IMR-90 (cell line): ENCODE results near the gene IFT20. TPM values are rescaled to one million over a fixed set of nuclear protein-coding genes. Genes with fewer than 3 reads are reported as not detected.

ENCODE experiments used
- ATAC-seq: fragments of 200-7000 bp; cut with Tn5 transposase; 2 replicates; pipeline ENCODE4 v1.9.1; 2020; ENCODE audit warnings: low read depth, mild to moderate bottlenecking, moderate library complexity
- BruUV-seq: library from RNA; stranded (reverse); fragments of 400-500 nt; replicated peaks from 2 replicates; lab custom pipeline; 2021; lab: Mats Ljungman, UMichigan
- CTCF ChIA-PET: fragments of 300-600 bp; formaldehyde crosslinking; extraction: SDS; loops from one replicate; lab custom pipeline; 2021; ENCODE audit warnings: antibody characterized with exemption; lab: Yijun Ruan, JAX
- POLR2A ChIA-PET: fragments of 300-600 bp; sonication (Branson Sonifier 250); formaldehyde crosslinking; loops from one replicate; lab custom pipeline; 2022; ENCODE audit warnings: antibody characterized with exemption; ENCODE audit not compliant: unreplicated experiment; lab: Charles Lee
- DNase-seq: peaks from one replicate; pipeline ENCODE4 v3.0.0; 2013
- H2AFZ ChIP-seq: replicated peaks from 2 replicates; pipeline ENCODE3; 2013; ENCODE audit warnings: low read length, mild to moderate bottlenecking; ENCODE audit not compliant: poor library complexity
- H2AK5ac ChIP-seq: 2 replicates; pipeline ENCODE4 v1.6.1; 2013; ENCODE audit warnings: low read depth, low read length, inconsistent platforms
- H2AK9ac ChIP-seq: replicated peaks from 2 replicates; pipeline ENCODE3; 2013; ENCODE audit warnings: mild to moderate bottlenecking, low read depth, low read length, moderate library complexity; ENCODE audit not compliant: poor library complexity
- H2BK120ac ChIP-seq: 2 replicates; pipeline ENCODE4 v1.6.1; 2013; ENCODE audit warnings: low read depth, low read length, inconsistent platforms
- H2BK15ac ChIP-seq: 3 replicates; pipeline ENCODE4 v1.6.1; 2013; ENCODE audit warnings: low read depth, low read length, inconsistent platforms
- H2BK20ac ChIP-seq: 2 replicates; pipeline ENCODE4 v1.6.1; 2013; ENCODE audit warnings: low read depth, mild to moderate bottlenecking, inconsistent platforms, low read length, moderate library complexity
- H2BK5ac ChIP-seq: 2 replicates; pipeline ENCODE4 v1.6.1; 2013; ENCODE audit warnings: mild to moderate bottlenecking, low read depth, low read length, inconsistent platforms; ENCODE audit not compliant: poor library complexity, severe bottlenecking
- H3K14ac ChIP-seq: replicated peaks from 2 replicates; pipeline ENCODE4 v1.6.1; 2013; ENCODE audit warnings: low read depth, low read length, inconsistent platforms
- H3K18ac ChIP-seq: 2 replicates; pipeline ENCODE4 v1.6.1; 2013; ENCODE audit warnings: low read depth, low read length, control low read depth
- H3K23ac ChIP-seq: 2 replicates; pipeline ENCODE4 v1.6.1; 2013; ENCODE audit warnings: low read depth, low read length, inconsistent platforms
- H3K27ac ChIP-seq: 2 replicates; pipeline ENCODE4 v1.5.1; 2013; ENCODE audit warnings: mild to moderate bottlenecking, control low read depth, low read length; ENCODE audit not compliant: insufficient read depth
- H3K27me3 ChIP-seq: 2 replicates; pipeline ENCODE4 v1.6.1; 2013; ENCODE audit warnings: low read length; ENCODE audit not compliant: control insufficient read depth, insufficient read depth
- H3K36me3 ChIP-seq: 2 replicates; pipeline ENCODE4 v1.6.1; 2013; ENCODE audit warnings: low read length, mixed read lengths; ENCODE audit not compliant: control insufficient read depth, insufficient read depth
- H3K4ac ChIP-seq: 2 replicates; pipeline ENCODE4 v1.6.1; 2013; ENCODE audit warnings: low read depth, low read length, inconsistent platforms
- H3K4me1 ChIP-seq: 2 replicates; pipeline ENCODE4 v1.6.1; 2013; ENCODE audit warnings: low read length, mixed read lengths; ENCODE audit not compliant: control insufficient read depth, insufficient read depth
- H3K4me2 ChIP-seq: 2 replicates; pipeline ENCODE4 v1.6.1; 2013; ENCODE audit warnings: low read depth, mild to moderate bottlenecking, control low read depth, low read length, moderate library complexity
- H3K4me3 ChIP-seq: 2 replicates; pipeline ENCODE4 v1.5.1; 2013; ENCODE audit warnings: low read depth, mild to moderate bottlenecking, control low read depth, low read length, moderate library complexity; ENCODE audit not compliant: insufficient read depth
- H3K56ac ChIP-seq: 2 replicates; pipeline ENCODE4 v1.6.1; 2013; ENCODE audit warnings: low read length, inconsistent platforms; ENCODE audit not compliant: insufficient read depth; ENCODE audit errors: extremely low read depth
- H3K79me1 ChIP-seq, 2 experiments: 2 replicates each; pipeline ENCODE4 v1.6.1; 2013; ENCODE audit warnings: low read length in 2 of 2, inconsistent platforms in 1 of 2, low read depth in 1 of 2
- H3K9ac ChIP-seq: 2 replicates; pipeline ENCODE4 v1.6.1; 2013; ENCODE audit warnings: low read depth, low read length, control low read depth
- H3K9me1 ChIP-seq: 2 replicates; pipeline ENCODE4 v1.6.1; 2013; ENCODE audit warnings: low read length, inconsistent platforms; ENCODE audit not compliant: insufficient read depth
- H3K9me3 ChIP-seq: 2 replicates; pipeline ENCODE4 v1.6.1; 2013; ENCODE audit warnings: low read length; ENCODE audit not compliant: control insufficient read depth, insufficient read depth
- H4K20me1 ChIP-seq: 2 replicates; pipeline ENCODE4 v1.6.1; 2013; ENCODE audit warnings: low read length, inconsistent platforms; ENCODE audit not compliant: insufficient read depth
- H4K5ac ChIP-seq: 2 replicates; pipeline ENCODE4 v1.6.1; 2013; ENCODE audit warnings: mild to moderate bottlenecking, low read depth, low read length, control low read depth
- H4K8ac ChIP-seq, 2 experiments: 2 replicates each; pipeline ENCODE4 v1.6.1; 2013; ENCODE audit warnings: low read depth in 2 of 2, low read length in 2 of 2, control low read depth in 1 of 2, inconsistent platforms in 1 of 2
- H4K91ac ChIP-seq: 2 replicates; pipeline ENCODE4 v1.6.1; 2013; ENCODE audit warnings: low read depth, low read length, inconsistent platforms; ENCODE audit not compliant: insufficient read depth
- BHLHE40 ChIP-seq: fragments of 150-350 bp; IDR thresholded peaks from 2 replicates; pipeline ENCODE4 v1.6.1; 2016; ENCODE audit warnings: mild to moderate bottlenecking, low read depth, low read length
- CHD1 ChIP-seq: IDR thresholded peaks from 2 replicates; pipeline ENCODE4 v1.6.1; 2012; ENCODE audit warnings: low read depth, low read length, improper control_type of control experiment
- ELK1 ChIP-seq: fragments of 150-350 bp; IDR thresholded peaks from 2 replicates; pipeline ENCODE4 v1.6.1; 2016; ENCODE audit warnings: low read depth, mild to moderate bottlenecking, low read length, moderate library complexity, borderline replicate concordance
- MAZ ChIP-seq: IDR thresholded peaks from 2 replicates; pipeline ENCODE4 v1.6.1; 2012; ENCODE audit warnings: low read depth, mild to moderate bottlenecking, low read length, improper control_type of control experiment, moderate library complexity, borderline replicate concordance
- MXI1 ChIP-seq: IDR thresholded peaks from 2 replicates; pipeline ENCODE4 v1.6.1; 2012; ENCODE audit warnings: low read depth, mild to moderate bottlenecking, low read length, moderate library complexity, borderline replicate concordance
- NFE2L2 ChIP-seq: fragments of 150-350 bp; IDR thresholded peaks from 2 replicates; pipeline ENCODE4 v1.6.1; 2016; ENCODE audit warnings: low read depth, mild to moderate bottlenecking, low read length
- POLR2A ChIP-seq: IDR thresholded peaks from 2 replicates; pipeline ENCODE4 v1.6.1; 2012; ENCODE audit warnings: mild to moderate bottlenecking, low read depth, low read length
- RFX5 ChIP-seq: IDR thresholded peaks from 2 replicates; pipeline ENCODE4 v1.8.0; 2012; ENCODE audit warnings: low read depth, mild to moderate bottlenecking, low read length, moderate library complexity
- SMC3 ChIP-seq: fragments of 150-350 bp; IDR thresholded peaks from 2 replicates; pipeline ENCODE4 v1.6.1; 2016; ENCODE audit warnings: low read depth, mild to moderate bottlenecking, antibody characterized with exemption, low read length, moderate library complexity
- WGBS, 2 experiments: methylation state at CpG; one replicate each; pipeline versions ENCODE4 v1.1.5 to v1.1.7; 2013; ENCODE audit warnings: missing lambda C conversion rate in 2 of 2; ENCODE audit not compliant: insufficient read length in 1 of 2; ENCODE audit errors: extremely low coverage in 2 of 2; 5-methylcytosine and 5-hydroxymethylcytosine counted together
- dilution Hi-C: fragments of 300-500 bp; cut with HindIII; formaldehyde crosslinking; loops from one replicate; pipeline ENCODE4 v1.14.3; 2018; ENCODE audit warnings: low sequenced_read_pairs; ENCODE audit not compliant: unreplicated experiment
- in situ Hi-C: fragments of 300-500 bp; cut with MboI; formaldehyde crosslinking; loops from 3 replicates; pipeline ENCODE4 v1.14.3; 2019; ENCODE audit warnings: low sequenced_read_pairs, inconsistent platforms, mixed read lengths
- intact Hi-C: fragments of 100-400 bp; cut with micrococcal nuclease; formaldehyde crosslinking; loops from 2 replicates; pipeline ENCODE4 v1.10.0; 2022
- polyA plus RNA-seq, 3 experiments: library from polyadenylated mRNA; depleted of rRNA; stranded (reverse); fragments of >200 nt; gene quantifications; 2 replicates each; pipeline ENCODE4 v1.2.3, GENCODE V29; 2012; ENCODE audit warnings: low replicate concordance in 1 of 3
- total RNA-seq: library from RNA; depleted of rRNA; stranded (reverse); fragments of >200 nt; gene quantifications from 2 replicates; pipeline ENCODE4 v1.2.3, GENCODE V29; 2012
- TF ChIP-seq, protein P1 (sequence below): conservative IDR thresholded peaks from 2 replicates; pipeline ENCODE4 v1.5.1; 2012; ENCODE audit warnings: mild to moderate bottlenecking, low read depth, low read length, improper control_type of control experiment

Gene IFT20
- total and polyA plus RNA-seq, 2 of the 4 experiments (the other 2 are of a cell fraction) = 25.5 to 46.3 TPM

- H3K56ac ChIP-seq = no peak overlapping the region
- peaks cover 5 to 24% of the 10 kb centered on the region in 2 experiments; a peak in 3 of 4 replicates for H3K79me1 ChIP-seq
These were observed 34.4 kb upstream of the IFT20 start for GRCh38 chr17:28369684-28370034.

More at GRCh38 chr17:28369684-28370034, 34.4 kb upstream of the IFT20 start:
- H2AK5ac ChIP-seq = peak overlapping the region; percentile 86
- peak overlapping the region; percentile 62; the same call in 1 of the 2 replicates for H2BK120ac ChIP-seq
- peak overlapping the region; percentile 70 for H2AFZ ChIP-seq
- POLR2A ChIA-PET = interaction anchor here (0.6 to 0.8 kb wide), 2 partner anchors 12 to 318 kb away, joined by 3 to 4 read pairs; partner anchors contain the start of gene POLDIP2
- H3K4me2 ChIP-seq = no peak overlapping the region
- H4K5ac ChIP-seq = no peak overlapping the region; the same call in 1 of the 2 replicates
- H3K23ac ChIP-seq = no peak overlapping the region
- peaks cover 25% of the 10 kb centered on the region for H4K20me1 ChIP-seq
- peak overlapping the region; percentile 51 for H2BK5ac ChIP-seq
- H2BK15ac ChIP-seq = peak overlapping the region; percentile 23; the same call in 1 of the 3 replicates
- TF ChIP-seq POLR2A (no peak), CHD1 (no peak), RFX5 (no peak), SMC3 (no peak), MAZ (no peak), ELK1 (no peak), MXI1 (no peak), BHLHE40 (no peak), NFE2L2 (no peak)
- TF ChIP-seq, protein P1, sequence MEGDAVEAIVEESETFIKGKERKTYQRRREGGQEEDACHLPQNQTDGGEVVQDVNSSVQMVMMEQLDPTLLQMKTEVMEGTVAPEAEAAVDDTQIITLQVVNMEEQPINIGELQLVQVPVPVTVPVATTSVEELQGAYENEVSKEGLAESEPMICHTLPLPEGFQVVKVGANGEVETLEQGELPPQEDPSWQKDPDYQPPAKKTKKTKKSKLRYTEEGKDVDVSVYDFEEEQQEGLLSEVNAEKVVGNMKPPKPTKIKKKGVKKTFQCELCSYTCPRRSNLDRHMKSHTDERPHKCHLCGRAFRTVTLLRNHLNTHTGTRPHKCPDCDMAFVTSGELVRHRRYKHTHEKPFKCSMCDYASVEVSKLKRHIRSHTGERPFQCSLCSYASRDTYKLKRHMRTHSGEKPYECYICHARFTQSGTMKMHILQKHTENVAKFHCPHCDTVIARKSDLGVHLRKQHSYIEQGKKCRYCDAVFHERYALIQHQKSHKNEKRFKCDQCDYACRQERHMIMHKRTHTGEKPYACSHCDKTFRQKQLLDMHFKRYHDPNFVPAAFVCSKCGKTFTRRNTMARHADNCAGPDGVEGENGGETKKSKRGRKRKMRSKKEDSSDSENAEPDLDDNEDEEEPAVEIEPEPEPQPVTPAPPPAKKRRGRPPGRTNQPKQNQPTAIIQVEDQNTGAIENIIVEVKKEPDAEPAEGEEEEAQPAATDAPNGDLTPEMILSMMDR = no peak
- H3K14ac ChIP-seq = 0 out of 2 replicates have a peak overlapping the region, but pooled peaks have one; percentile 62
- H3K4me3 ChIP-seq = no peak overlapping the region
- no peak for DNase-seq
- H3K27ac ChIP-seq = peak overlapping the region; percentile 93
- H4K91ac ChIP-seq = peak overlapping the region; percentile 75
- H2BK20ac ChIP-seq = 0 out of 2 replicates have a peak overlapping the region, but pooled peaks have one; percentile 9
- H3K9me1 ChIP-seq = peaks cover 31% of the 10 kb centered on the region
- peaks cover 14% of the 10 kb centered on the region; the same call in 1 of the 2 replicates for H3K4me1 ChIP-seq
- H2AK9ac ChIP-seq = peak overlapping the region; percentile 65
- peak overlapping the region in 1 of 2 experiments; percentile 25; a peak in 1 of 4 replicates for H4K8ac ChIP-seq
- H3K27me3 ChIP-seq = no peaks in the 10 kb centered on the region
- in situ Hi-C loops = no loop called here
- WGBS, 2 experiments = 35% methylated on average over 2 of the region's 10 CpGs; no CpG with 5 or more reads in 1 of the 2 experiments
- H3K18ac ChIP-seq = no peak overlapping the region; the same call in 1 of the 2 replicates
- BruUV-seq = no TSS peak
- H3K9me3 ChIP-seq = no peaks in the 10 kb centered on the region
- CTCF ChIA-PET = interaction anchor here (1.3 kb wide), 1 partner anchor 13 kb away, joined by 6 read pairs; the partner anchor contains the start of gene POLDIP2
- intact Hi-C loops = no loop called here
- peak overlapping the region; percentile 47; the same call in 1 of the 2 replicates for H3K9ac ChIP-seq
- no peak for ATAC-seq
- H3K4ac ChIP-seq = peak overlapping the region; percentile 70; the same call in 1 of the 2 replicates
- H3K36me3 ChIP-seq = peaks cover 1% of the 10 kb centered on the region; the same call in 1 of the 2 replicates
- dilution Hi-C loops = no loop called here
